Transverse colon (tissue), 4 donors: ENCODE measurements around the gene PTGR3. TPM values are rescaled to one million over a fixed set of nuclear protein-coding genes. Genes with fewer than 3 reads are reported as not detected.

Source experiments
- DNase-seq: peaks from one replicate; pipeline ENCODE4 v3.0.0-alpha.2; 2019
- H3K27ac ChIP-seq, 4 donors: fragments of 200-600 bp; sonication (generic); 2 replicates each; pipeline ENCODE4 v1.5.1; 2016 to 2018; ENCODE audit warnings: inconsistent platforms in 4 of 4
- H3K27me3 ChIP-seq: fragments of 200-600 bp; sonication (generic); 2 replicates; pipeline ENCODE4 v1.5.1; 2017; ENCODE audit warnings: inconsistent platforms
- H3K36me3 ChIP-seq, 4 donors: fragments of 200-600 bp; sonication (generic); 2 replicates each; pipeline ENCODE4 v1.5.1; 2017 to 2019; ENCODE audit warnings: inconsistent platforms in 4 of 4
- H3K4me1 ChIP-seq, 4 donors: fragments of 200-600 bp; sonication (generic); 2 replicates each; pipeline ENCODE4 v1.5.1; 2017 to 2020; ENCODE audit warnings: inconsistent platforms in 4 of 4
- H3K4me3 ChIP-seq, 4 donors: fragments of 200-600 bp; sonication (generic); 1 replicate in 1 of 4; 2 replicates in 3 of 4; pipeline versions ENCODE4 v1.5.1 to v1.6.1; 2017 to 2019; ENCODE audit warnings: inconsistent platforms in 4 of 4
- H3K9me3 ChIP-seq, 2 donors: fragments of 200-600 bp; sonication (generic); 2 replicates each; pipeline ENCODE4 v1.5.1; 2017 to 2019; ENCODE audit warnings: inconsistent platforms in 2 of 2
- CTCF ChIP-seq, 5 experiments: fragments of 200-600 bp in 3 of 5; fragments of 450-650 bp in 2 of 5; sonication (generic) in 3 of 5; IDR thresholded peaks; 1 replicate in 2 of 5; 2 replicates in 3 of 5; pipeline ENCODE4 v1.5.1; 2016 to 2017; ENCODE audit warnings: antibody characterized with exemption in 5 of 5, inconsistent platforms in 3 of 5, mild to moderate bottlenecking in 2 of 5, moderate library complexity in 1 of 5
- EP300 ChIP-seq: sonication (generic); formaldehyde crosslinking; IDR thresholded peaks from one replicate; pipeline ENCODE4 v1.6.1; 2017; ENCODE audit warnings: antibody characterized with exemption, low read depth
- POLR2A ChIP-seq: fragments of 450-650 bp; IDR thresholded peaks from one replicate; pipeline ENCODE4 v1.6.1; 2016; ENCODE audit warnings: antibody characterized with exemption, mild to moderate bottlenecking, moderate library complexity
- POLR2AphosphoS5 ChIP-seq, 3 donors: sonication (generic); formaldehyde crosslinking; IDR thresholded peaks; one replicate each; pipeline ENCODE4 v1.6.1; 2016; ENCODE audit warnings: antibody characterized with exemption in 3 of 3
- WGBS, 2 donors: methylation state at CpG; one replicate each; pipeline ENCODE4 v1.1.5; 2018; ENCODE audit warnings: low coverage in 1 of 2; 5-methylcytosine and 5-hydroxymethylcytosine counted together
- in situ Hi-C, 4 donors: fragments of 200-750 bp; cut with MboI; loops; one replicate each; pipeline versions ENCODE4 v1.15.0 to v1.15.1; 2017; ENCODE audit warnings: low sequenced_read_pairs in 3 of 4, low pct_ligation_motif_present in 1 of 4, low pct_unique_long_range_greater_than_20kb in 1 of 4
- intact Hi-C: fragments of 100-400 bp; cut with DNase I; formaldehyde crosslinking; loops from one replicate; pipeline ENCODE4 v1.15.1; 2023; ENCODE audit warnings: low total_unique reads
- total RNA-seq, 4 donors: library from RNA; depleted of rRNA; stranded (reverse); fragments of >200 nt; gene quantifications; one replicate each; pipeline ENCODE4 v1.1.0, GENCODE V29; 2016

Gene PTGR3
- total RNA-seq, 4 donors from 2014 or later: 10.1 to 45.9 (median 23.4) TPM

- H3K4me1 ChIP-seq: peaks cover 0 to 9% (median 3%) of the 10 kb centered on the region in 4 donors
- H3K27ac ChIP-seq: no peak overlapping the region
- H3K27me3 ChIP-seq: no peaks in the 10 kb centered on the region
- TF ChIP-seq EP300 (no peak), POLR2AphosphoS5 (IDR thresholded peaks at IDR 0.05) (no peak), POLR2A (no peak), CTCF (IDR thresholded peaks at IDR 0.05) (no peak)
- in situ Hi-C loops: no loop called here
- intact Hi-C loops: no loop called here
- no peak for DNase-seq
- H3K9me3 ChIP-seq: no peaks in the 10 kb centered on the region
- no peaks in the 10 kb centered on the region for H3K36me3 ChIP-seq
- 75% methylated on average over 3 of the region's 3 CpGs; no CpG with 5 or more reads in 1 of the 2 donors for WGBS, 2 donors
- no peak overlapping the region for H3K4me3 ChIP-seq
Measured at GRCh38 chr18:75162467-75162866, 46.5 kb downstream of the PTGR3 start.

GRCh38 chr18:75161256-75162028 lies 47.5 kb downstream of the PTGR3 start:
- Histone ChIP-seq H3K27ac (peak overlapping the region in 3 of 4 donors; percentile 9 to 41 (median 31)), H3K36me3 (no peaks in the 10 kb centered on the region), H3K9me3 (no peaks in the 10 kb centered on the region), H3K27me3 (no peaks in the 10 kb centered on the region), H3K4me3 (peak overlapping the region in 3 of 4 donors; percentile 33 to 59 (median 40)), H3K4me1 (peaks cover 0 to 9% (median 3%) of the 10 kb centered on the region in 4 donors)
- in situ Hi-C loops: no loop called here
- DNase-seq: peak; percentile 56
- TF ChIP-seq CTCF (IDR thresholded peaks at IDR 0.05) (peak in 1 of 5 experiments; percentile 14), EP300 (no peak), POLR2AphosphoS5 (IDR thresholded peaks at IDR 0.05) (no peak), POLR2A (no peak)
- intact Hi-C loops: no loop called here
- WGBS, 2 donors: 24 to 60% methylated on average over 3 to 14 of the region's 14 CpGs

- TF ChIP-seq POLR2AphosphoS5 (IDR thresholded peaks at IDR 0.05) (no peak), EP300 (no peak), POLR2A (no peak), CTCF (IDR thresholded peaks at IDR 0.05) (peak in 1 of 5 experiments; percentile 20)
- H3K9me3 ChIP-seq: no peaks in the 10 kb centered on the region
- WGBS, 2 donors: 69 to 75% methylated on average over 7 to 13 of the region's 13 CpGs
- in situ Hi-C loops (no loop called here), intact Hi-C loops (no loop called here)
- peaks cover 0 to 9% (median 3%) of the 10 kb centered on the region in 4 donors for H3K4me1 ChIP-seq
- H3K27ac ChIP-seq: no peak overlapping the region
- no peaks in the 10 kb centered on the region for H3K36me3 ChIP-seq
- H3K4me3 ChIP-seq: no peak overlapping the region
- DNase-seq: no peak
- H3K27me3 ChIP-seq: no peaks in the 10 kb centered on the region
Measured at GRCh38 chr18:75160364-75160763, 48.6 kb downstream of the PTGR3 start.

- in situ Hi-C loops (no loop called here), intact Hi-C loops (no loop called here)
- Histone ChIP-seq H3K27ac (no peak overlapping the region), H3K36me3 (no peaks in the 10 kb centered on the region), H3K4me1 (peaks cover 0 to 9% (median 3%) of the 10 kb centered on the region in 4 donors), H3K9me3 (no peaks in the 10 kb centered on the region), H3K27me3 (no peaks in the 10 kb centered on the region), H3K4me3 (no peak overlapping the region)
- no peak for DNase-seq
- WGBS, 2 donors: 81 to 84% methylated on average over 14 to 16 of the region's 16 CpGs
- no peak for TF ChIP-seq EP300
- no peak for TF ChIP-seq CTCF (IDR thresholded peaks at IDR 0.05)
- no peak for TF ChIP-seq POLR2A
- TF ChIP-seq POLR2AphosphoS5 (IDR thresholded peaks at IDR 0.05): no peak
Measured at GRCh38 chr18:75159646-75160356, 49.1 kb downstream of the PTGR3 start.
